ENCODE measurements around the gene BZW2. TPM values are rescaled to one million over a fixed set of nuclear protein-coding genes. Genes with fewer than 3 reads are reported as not detected.

The BZW2 gene
- total RNA-seq, 4 donors from 2014 or later = 50.2 to 69.3 (median 52.3) TPM

DNA sequence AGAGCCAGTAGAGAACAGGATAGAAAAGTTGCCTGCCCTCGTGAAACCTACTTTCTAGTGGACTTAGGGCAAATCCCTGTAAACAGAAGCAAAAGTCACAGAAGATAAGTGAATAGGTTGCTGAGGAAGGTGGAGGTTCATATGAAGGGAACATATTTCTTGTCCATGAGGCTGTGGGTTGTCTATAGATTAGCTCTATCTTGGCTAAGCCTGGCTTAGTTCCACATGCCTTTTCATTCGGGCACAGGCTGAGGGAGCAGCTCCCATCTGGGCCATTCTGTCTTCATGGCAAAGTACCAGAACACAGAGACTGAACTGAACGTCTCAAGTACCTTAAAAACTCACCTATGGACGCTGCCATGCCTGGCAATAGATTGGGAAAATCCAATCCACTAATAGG, 45.3 kb downstream of the BZW2 start:
- no peaks in the 10 kb centered on the region for H3K4me1 ChIP-seq
- H3K27me3 ChIP-seq = no peaks in the 10 kb centered on the region
- WGBS, 2 donors = 83% methylated on average over 4 of the region's 4 CpGs
- TF ChIP-seq POLR2A (IDR thresholded peaks at IDR 0.05) (no peak), EP300 (IDR thresholded peaks at IDR 0.05) (no peak)
- TF ChIP-seq, protein P1, sequence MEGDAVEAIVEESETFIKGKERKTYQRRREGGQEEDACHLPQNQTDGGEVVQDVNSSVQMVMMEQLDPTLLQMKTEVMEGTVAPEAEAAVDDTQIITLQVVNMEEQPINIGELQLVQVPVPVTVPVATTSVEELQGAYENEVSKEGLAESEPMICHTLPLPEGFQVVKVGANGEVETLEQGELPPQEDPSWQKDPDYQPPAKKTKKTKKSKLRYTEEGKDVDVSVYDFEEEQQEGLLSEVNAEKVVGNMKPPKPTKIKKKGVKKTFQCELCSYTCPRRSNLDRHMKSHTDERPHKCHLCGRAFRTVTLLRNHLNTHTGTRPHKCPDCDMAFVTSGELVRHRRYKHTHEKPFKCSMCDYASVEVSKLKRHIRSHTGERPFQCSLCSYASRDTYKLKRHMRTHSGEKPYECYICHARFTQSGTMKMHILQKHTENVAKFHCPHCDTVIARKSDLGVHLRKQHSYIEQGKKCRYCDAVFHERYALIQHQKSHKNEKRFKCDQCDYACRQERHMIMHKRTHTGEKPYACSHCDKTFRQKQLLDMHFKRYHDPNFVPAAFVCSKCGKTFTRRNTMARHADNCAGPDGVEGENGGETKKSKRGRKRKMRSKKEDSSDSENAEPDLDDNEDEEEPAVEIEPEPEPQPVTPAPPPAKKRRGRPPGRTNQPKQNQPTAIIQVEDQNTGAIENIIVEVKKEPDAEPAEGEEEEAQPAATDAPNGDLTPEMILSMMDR (IDR thresholded peaks at IDR 0.05) = no peak
- peaks cover 0 to 71% (median 0%) of the 10 kb centered on the region in 3 donors for H3K36me3 ChIP-seq
- no peak for DNase-seq (ENCODE audit: low spot score in 2 of 2)
- H3K4me3 ChIP-seq = no peak overlapping the region
- H3K27ac ChIP-seq = no peak overlapping the region
- no peaks in the 10 kb centered on the region for H3K9me3 ChIP-seq

DNA sequence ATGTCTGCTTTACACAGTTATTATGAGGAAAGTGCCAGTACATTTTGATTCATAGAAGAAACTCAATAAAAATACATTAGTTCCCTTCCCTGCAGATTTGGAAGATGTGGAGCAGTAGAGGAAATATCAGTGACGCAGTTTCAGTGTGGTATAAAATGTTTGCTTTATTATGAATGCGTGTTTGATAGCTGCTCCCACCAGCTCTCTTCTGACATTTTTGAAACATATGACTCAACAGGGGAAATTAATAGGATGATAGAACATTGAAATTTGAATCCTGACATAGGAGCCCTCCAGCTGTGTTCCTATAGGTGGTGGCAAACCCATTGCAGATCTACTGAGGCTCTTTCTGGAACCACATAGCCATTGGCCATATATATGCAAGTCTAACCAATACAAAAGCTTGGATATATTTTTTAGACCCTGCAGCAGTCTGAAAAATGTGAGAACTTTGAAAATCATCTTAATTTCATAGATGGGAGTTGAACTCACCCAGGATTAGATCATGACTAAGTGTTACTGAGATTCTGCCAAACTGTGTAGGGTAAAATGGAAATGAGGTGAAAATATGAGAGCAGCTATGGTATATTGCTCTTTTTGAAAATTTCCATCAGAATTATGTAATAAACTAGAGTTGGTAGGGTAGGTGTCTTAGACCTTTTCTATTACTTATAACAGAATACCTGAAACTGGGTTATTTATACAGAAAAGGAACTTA, 47.8 kb downstream of the BZW2 start:
- TF ChIP-seq POLR2A (IDR thresholded peaks at IDR 0.05) = no peak
- TF ChIP-seq, protein P1 (IDR thresholded peaks at IDR 0.05) = no peak
- TF ChIP-seq EP300 (IDR thresholded peaks at IDR 0.05) = no peak
- DNase-seq (ENCODE audit: low spot score in 2 of 2) = no peak
- no peaks in the 10 kb centered on the region for H3K27me3 ChIP-seq
- 83 to 98% methylated on average over 2 of the region's 2 CpGs for WGBS, 2 donors
- H3K4me3 ChIP-seq = no peak overlapping the region
- H3K36me3 ChIP-seq = peaks cover 0 to 86% (median 0%) of the 10 kb centered on the region in 3 donors
- peaks cover 0 to 8% (median 0%) of the 10 kb centered on the region in 4 donors for H3K4me1 ChIP-seq
- no peaks in the 10 kb centered on the region for H3K9me3 ChIP-seq
- no peak overlapping the region for H3K27ac ChIP-seq

DNA sequence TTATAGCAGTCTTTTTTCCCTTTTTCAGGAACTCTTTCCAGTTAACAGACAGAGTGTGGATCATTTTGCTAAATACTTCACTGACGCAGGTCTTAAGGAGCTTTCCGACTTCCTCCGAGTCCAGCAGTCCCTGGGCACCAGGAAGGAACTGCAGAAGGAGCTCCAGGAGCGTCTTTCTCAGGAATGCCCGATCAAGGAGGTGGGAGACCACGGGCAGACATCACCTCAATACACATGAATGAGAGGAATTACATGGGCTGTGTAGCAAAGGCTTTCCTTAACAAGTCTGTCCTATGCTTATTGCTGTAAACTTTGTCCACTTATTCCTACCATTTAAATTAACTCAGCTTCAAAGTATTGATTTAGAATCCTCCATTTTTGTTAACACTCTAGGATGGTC, 48.8 kb downstream of the BZW2 start:
- H3K4me1 ChIP-seq = peaks cover 0 to 11% (median 0%) of the 10 kb centered on the region in 4 donors
- TF ChIP-seq EP300 (IDR thresholded peaks at IDR 0.05) (no peak), POLR2A (IDR thresholded peaks at IDR 0.05) (no peak)
- TF ChIP-seq, protein P1 (IDR thresholded peaks at IDR 0.05) = no peak
- H3K36me3 ChIP-seq = peaks cover 0 to 84% (median 0%) of the 10 kb centered on the region in 3 donors
- no peak overlapping the region for H3K27ac ChIP-seq
- no peaks in the 10 kb centered on the region for H3K9me3 ChIP-seq
- WGBS, 2 donors = 83 to 84% methylated on average over 6 of the region's 6 CpGs
- H3K27me3 ChIP-seq = no peaks in the 10 kb centered on the region
- DNase-seq (ENCODE audit: low spot score in 2 of 2) = no peak
- H3K4me3 ChIP-seq = no peak overlapping the region

DNA sequence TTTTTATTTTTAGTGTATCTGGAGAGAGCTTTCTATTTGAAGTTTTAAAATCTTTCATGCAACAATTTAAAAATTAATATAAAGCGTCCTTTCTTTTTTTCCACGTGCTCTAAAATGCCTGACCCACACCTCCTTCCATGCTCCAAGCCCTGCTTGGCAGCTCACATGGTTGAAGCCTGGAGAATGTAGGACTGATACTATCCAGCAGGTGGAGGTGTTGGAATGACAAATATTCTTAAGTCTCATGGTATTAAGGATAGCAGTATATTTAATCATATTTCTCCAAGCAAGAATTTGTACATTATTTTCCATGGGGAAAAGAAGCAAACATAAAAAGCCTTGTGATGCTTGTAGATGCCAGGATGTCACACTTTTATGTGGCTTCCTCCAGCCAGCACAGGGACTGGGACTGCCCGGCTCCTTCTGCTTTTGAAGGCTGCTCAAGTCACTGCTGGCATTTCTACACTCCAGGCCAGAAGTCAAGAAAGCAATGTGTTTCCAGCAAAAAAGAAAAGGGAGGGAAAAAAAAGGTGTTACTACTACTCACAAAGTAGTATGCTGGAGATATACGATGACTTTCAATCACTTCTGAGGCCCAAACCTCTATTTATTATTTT, 49.7 kb downstream of the BZW2 start:
- peaks cover 0 to 84% (median 0%) of the 10 kb centered on the region in 3 donors for H3K36me3 ChIP-seq
- no peak for TF ChIP-seq POLR2A (IDR thresholded peaks at IDR 0.05)
- TF ChIP-seq EP300 (IDR thresholded peaks at IDR 0.05) = no peak
- TF ChIP-seq, protein P1 (IDR thresholded peaks at IDR 0.05) = peak; percentile 14 to 41 (median 32)

More for the DNA sequence above, 49.7 kb downstream of the BZW2 start:
- DNase-seq (ENCODE audit: low spot score in 2 of 2) = peak in 1 of 2 donors; percentile 42
- Histone ChIP-seq H3K4me3 (no peak overlapping the region), H3K27ac (no peak overlapping the region), H3K27me3 (no peaks in the 10 kb centered on the region), H3K9me3 (no peaks in the 10 kb centered on the region), H3K4me1 (peaks cover 0 to 11% (median 0%) of the 10 kb centered on the region in 4 donors)
- 68 to 77% methylated on average over 4 of the region's 4 CpGs for whole genome bisulfite sequencing, 2 donors

Measured in tibial nerve (tissue), 4 donors.